Measurements from ENCODE around the gene ADGRV1.

The ADGRV1 gene

GRCh38 chr5:91151947-91152346 lies 593.4 kb downstream of the ADGRV1 start:
- no peak for DNase-seq (ENCODE audit: low read depth in 2 of 3, low spot score in 2 of 3)

DNA sequence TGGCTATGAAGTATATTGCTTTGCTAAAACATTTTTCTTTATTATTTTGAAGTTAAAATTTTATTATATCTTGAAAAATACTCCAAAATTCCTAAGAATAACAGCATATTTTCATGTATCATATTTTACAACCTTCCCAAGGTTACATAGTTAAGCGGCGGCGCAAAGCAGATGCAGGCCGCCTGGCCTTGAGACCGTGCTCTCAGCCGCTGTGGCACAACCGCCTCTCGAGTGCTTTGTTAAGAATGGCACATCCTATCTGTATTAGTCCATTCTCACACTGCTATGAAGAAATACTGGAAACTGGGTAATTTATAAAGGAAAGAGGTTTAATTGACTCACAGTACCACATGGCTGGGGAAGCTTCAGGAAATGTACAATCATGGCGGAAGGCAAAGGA lies 595.7 kb downstream of the ADGRV1 start:
- DNase-seq (ENCODE audit: low read depth in 2 of 3, low spot score in 2 of 3), result no peak

DNA sequence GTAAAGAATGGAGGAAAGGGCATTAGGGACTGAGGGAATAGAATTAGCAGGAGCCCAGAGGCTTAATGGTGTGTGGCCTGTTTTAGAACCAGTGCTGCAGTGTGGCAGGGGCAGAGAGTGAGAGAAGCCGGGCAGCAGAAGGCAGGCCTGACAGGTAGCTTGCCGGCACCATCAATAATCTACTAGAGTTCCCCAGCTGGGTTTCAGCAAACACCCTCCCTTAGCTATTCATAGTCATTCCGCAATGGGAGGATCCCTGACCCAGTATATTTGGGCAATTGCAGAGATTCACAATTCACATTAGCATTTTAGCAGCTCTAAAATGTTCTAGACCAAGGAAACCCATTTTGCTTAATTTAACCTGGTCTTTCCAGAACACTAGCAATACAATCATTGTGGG lies 596.7 kb downstream of the ADGRV1 start:
- DNase-seq (ENCODE audit: low read depth in 2 of 3, low spot score in 2 of 3), result no peak

DNA sequence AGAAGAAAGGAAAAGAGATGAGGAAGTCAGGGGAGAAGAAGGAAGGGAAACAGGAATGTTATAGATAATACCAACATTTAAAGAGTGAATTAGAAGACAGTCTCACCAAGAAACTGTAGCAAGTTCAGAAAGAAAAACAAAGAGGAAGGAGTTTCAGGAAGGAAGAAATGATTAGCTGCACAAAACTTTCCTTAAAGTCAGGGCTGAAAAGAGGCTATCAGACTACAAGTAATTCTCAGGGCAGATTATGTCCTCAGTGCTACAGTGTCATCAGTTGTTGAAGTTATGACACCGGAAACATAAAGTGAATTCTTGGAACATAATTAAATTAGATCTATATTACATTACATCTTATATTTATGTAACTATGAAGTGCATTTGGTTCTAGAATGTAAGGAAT lies 597.6 kb downstream of the ADGRV1 start:
- no peak for DNase-seq (ENCODE audit: low read depth in 2 of 3, low spot score in 2 of 3)

DNA sequence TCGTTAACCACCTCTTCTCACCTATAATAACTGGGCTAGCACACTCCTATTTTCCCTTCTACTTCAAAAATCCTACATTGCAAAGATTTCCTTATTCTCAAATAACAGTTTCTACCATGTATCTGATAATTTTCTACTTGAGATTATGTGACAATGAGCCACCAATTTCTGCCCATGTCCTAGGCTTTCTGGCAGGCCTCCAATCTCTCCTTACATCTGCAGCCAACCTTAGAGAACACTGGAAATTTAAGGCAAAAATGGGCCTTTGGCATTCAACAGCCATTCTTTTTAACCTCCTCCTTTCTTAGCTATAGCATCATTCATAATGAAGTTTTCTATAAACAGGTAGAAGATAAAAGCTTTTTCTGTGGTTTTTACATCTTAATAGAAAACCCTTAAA lies 599.4 kb downstream of the ADGRV1 start:
- DNase-seq (ENCODE audit: low read depth in 2 of 3, low spot score in 2 of 3), result no peak

DNA sequence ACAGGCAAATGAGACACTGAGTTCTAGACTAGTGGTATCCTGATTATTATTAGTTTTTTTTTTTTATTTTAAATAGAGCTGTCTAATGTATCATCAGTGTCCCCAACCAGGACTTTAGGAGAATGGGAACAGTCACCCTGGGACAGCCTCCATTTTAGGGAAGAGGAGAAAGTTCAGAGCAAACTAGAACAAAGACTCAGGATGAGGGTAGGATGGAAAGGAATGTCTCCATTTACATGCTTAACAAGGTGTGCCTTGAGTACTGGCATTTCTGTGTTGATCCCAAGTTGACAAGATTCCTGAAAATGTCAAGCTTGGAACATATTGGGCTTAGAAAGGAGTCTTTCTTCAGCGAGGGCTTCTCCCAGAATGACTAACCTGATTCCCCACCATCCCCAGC lies 601.0 kb downstream of the ADGRV1 start:
- DNase-seq (ENCODE audit: low read depth in 2 of 3, low spot score in 2 of 3), result no peak

DNA sequence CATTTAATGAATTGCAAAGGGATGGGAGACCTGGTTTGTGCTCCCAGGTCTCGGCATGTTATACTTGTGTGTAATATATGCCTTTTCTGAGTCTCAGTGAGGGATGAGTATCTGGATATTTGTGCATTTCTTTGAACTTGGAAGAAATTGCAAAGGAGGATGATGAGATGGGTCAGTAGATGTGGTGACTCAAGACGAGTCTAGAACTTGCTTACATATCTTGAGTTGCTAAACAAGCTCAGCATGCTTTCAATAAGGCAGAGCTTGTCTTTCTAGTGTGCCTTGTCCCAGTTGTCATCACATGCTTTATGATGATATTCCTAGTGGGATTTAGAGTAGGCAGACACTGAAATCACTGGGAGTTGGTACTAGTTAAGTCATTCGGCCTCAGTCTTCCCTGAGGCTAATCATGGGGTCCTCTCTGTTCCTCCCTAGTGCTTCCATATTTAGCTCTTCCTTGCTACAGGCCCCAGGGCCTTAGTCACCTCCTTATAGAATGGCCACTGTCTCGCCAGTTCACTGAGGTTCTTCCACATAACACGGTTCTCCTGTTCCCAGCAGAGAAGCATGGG lies 602.2 kb downstream of the ADGRV1 start:
- no peak for DNase-seq (ENCODE audit: low read depth in 2 of 3, low spot score in 2 of 3)

DNA sequence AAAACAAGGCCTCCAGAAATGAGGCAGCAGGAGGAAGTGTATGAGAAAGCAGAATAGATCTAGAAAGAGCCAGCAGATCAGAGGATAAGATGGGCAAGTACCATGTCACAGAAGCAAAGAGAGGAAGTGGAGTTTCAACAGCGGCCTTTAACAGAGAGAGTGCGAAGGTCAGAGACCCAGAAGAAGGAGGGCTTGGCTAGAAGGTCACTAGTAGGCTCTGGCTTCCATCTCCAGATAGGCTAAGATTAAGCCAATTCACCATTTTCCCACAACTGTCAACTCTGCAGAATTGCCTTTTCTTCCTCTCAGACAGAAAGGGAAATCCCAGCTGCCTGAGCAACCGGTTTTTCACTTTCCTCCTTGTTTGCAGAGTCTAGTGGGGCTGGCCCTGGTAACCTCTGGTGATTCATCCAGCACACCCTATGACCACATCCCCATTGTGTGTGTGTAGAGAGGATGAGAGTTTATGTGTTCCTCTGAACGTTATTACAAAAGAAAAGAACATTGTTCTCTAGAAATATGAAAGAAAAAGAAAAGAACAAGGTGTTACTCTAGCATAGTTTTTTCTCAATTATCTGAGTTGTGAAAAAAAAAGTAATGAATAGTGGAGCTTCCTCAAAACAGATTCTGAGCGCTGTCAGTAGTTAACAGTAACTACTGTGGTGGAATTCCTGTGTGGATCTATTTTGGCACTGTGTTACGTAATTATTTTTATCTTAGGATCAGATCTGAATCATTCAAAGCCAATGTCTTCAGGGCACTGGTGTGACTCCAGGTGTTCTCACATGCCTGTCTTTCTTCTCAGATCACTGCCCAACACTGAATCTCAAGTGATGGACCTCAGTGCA lies 604.2 kb downstream of the ADGRV1 start:
- DNase-seq (ENCODE audit: low read depth in 2 of 3, low spot score in 2 of 3), result peak in 2 of 3 experiments; percentile 35 to 36

DNA sequence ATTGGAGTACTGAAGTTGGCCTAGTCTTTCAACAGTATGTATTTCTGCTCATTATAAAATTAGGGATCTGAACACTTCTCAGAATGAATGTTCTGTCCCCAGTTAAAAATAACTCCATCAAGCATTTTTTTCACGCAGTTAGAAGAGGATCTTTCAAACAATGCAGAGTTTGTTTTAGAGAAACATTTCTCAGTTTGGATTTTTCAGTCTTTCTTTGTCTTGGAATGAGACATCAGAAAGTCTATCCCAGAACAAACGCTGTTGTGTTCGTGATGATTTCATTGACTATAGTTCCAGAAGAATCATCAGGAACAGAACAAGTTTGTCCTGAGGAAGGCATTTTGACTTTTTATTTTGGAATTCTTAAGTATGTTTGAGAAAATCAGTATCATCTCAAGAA lies 605.8 kb downstream of the ADGRV1 start:
- DNase-seq (ENCODE audit: low read depth in 2 of 3, low spot score in 2 of 3), result no peak

- DNase-seq (ENCODE audit: low read depth in 2 of 3, low spot score in 2 of 3), result no peak
These were observed 607.6 kb downstream of the ADGRV1 start for GRCh38 chr5:91166059-91166807.

- DNase-seq (ENCODE audit: low read depth in 2 of 3, low spot score in 2 of 3), result no peak
These were observed 610.3 kb downstream of the ADGRV1 start for GRCh38 chr5:91168859-91169258.

DNA sequence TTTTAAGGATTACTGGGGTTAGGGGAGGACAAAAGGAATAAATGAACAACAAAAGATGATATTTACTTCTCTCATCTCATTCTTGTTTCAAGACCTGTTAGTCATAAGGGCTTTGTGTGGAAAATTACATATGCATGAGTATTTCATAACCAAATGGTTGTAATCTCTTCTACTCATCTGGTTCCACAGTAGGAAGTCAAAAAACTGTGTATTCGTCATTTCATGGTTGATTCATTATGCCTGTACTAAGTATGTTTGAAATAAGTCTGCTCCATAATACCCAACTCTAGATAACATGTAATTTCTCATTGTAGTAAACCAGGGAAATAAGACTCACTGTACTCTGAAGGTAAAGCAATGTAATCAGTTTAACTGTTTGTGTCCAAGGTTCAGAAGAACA lies 611.7 kb downstream of the ADGRV1 start:
- no peak for DNase-seq (ENCODE audit: low read depth in 2 of 3, low spot score in 2 of 3)

DNA sequence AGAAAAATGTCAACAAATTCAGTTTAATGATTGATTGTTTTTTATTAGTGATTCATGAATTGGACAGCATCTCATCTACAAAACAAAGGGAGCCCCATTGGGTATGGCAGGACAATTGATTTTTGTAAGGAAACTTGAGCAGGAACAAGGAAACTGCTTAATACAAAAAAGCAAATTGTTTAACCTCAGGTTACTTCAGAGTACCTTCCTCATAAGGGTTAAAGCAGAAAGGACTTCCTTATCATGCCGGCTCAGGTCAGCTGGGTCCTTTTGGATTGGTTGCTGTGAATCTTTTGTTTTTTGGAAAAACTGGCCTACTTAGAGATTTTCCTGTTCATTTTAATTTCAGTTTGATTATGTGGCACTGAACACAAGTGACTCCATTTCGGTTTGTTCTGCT lies 612.7 kb downstream of the ADGRV1 start:
- DNase-seq (ENCODE audit: low read depth in 2 of 3, low spot score in 2 of 3), result no peak

GRCh38 chr5:91174396-91174795 lies 615.8 kb downstream of the ADGRV1 start:
- DNase-seq (ENCODE audit: low read depth in 2 of 3, low spot score in 2 of 3), result no peak

DNA sequence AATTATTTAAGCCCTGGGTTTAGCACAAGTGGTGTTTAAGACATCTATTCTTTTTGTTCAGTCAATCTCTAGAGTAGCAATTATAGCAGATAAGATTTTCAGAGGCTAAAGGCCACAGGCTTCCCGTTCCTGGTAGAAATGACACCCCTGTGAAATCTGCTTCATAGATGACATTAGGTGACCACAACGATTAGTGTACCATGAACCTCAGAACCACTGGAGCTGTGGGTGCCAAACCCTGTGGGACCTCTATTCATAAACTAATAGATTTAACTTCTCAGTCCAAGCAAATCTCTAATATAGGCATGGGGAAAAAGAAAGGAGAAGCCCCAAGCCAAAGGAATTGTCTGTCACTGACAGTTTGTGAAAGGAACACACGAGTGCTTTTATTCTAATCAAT lies 617.1 kb downstream of the ADGRV1 start:
- DNase-seq (ENCODE audit: low read depth in 2 of 3, low spot score in 2 of 3), result no peak

DNA sequence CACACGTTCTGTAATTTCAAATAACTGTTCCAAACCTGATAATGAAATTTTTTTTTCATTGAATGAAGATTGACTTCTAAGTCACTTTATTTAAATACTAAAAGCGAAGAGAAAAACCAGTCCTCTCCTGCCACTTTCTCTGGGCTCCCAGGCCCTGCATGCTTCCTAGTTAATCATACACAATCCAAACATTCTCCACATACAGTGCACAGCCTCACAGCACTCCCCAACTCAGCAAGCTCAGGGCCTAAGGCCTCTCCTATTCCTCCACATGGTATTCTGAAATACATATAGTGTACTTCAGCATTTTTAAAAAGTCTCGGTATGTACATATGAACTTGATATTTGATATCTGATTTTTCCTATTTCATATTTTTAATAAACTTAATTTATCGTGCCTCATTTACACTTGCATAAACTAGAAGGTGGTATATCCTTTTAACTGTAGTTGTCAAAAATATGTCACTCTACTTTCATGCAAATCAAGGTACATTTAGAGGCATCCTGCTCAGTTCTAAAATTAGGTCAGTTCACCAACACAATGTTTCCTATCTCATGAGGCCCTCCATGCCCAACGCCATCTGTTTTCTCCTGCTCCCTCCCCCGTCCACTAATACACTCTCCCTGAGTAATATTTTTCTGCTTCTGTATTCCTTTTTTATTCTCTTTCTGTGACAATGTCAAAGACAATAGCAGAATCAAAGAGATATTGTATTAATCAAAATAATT lies 617.9 kb downstream of the ADGRV1 start:
- DNase-seq (ENCODE audit: low read depth in 2 of 3, low spot score in 2 of 3), result no peak

GRCh38 chr5:91177085-91177484 lies 618.5 kb downstream of the ADGRV1 start:
- DNase-seq (ENCODE audit: low read depth in 2 of 3, low spot score in 2 of 3), result no peak

- DNase-seq (ENCODE audit: low read depth in 2 of 3, low spot score in 2 of 3), result no peak
These were observed 619.0 kb downstream of the ADGRV1 start for GRCh38 chr5:91177639-91178038.

GRCh38 chr5:91178461-91178860 lies 619.9 kb downstream of the ADGRV1 start:
- DNase-seq (ENCODE audit: low read depth in 2 of 3, low spot score in 2 of 3), result no peak

- no peak for DNase-seq (ENCODE audit: low read depth in 2 of 3, low spot score in 2 of 3)
These were observed 620.4 kb downstream of the ADGRV1 start for GRCh38 chr5:91179018-91179417.

- DNase-seq (ENCODE audit: low read depth in 2 of 3, low spot score in 2 of 3), result no peak
These were observed 621.9 kb downstream of the ADGRV1 start for GRCh38 chr5:91180506-91180905.

GRCh38 chr5:91182763-91183162 lies 624.2 kb downstream of the ADGRV1 start:
- no peak for DNase-seq (ENCODE audit: low read depth in 2 of 3, low spot score in 2 of 3)

Data from activated CD8-positive, alpha-beta memory T cell treated with anti-CD3 and anti-CD28 coated beads for 48 hours (primary cell).